ENCODE measurements around the gene CDK5R2. TPM values are rescaled to one million over a fixed set of nuclear protein-coding genes. Genes with fewer than 3 reads are reported as not detected.
A peak's percentile ranks its signal among the peaks of the same experiment; 100 is the strongest.

The CDK5R2 gene
- total RNA-seq, 1 experiment from 2014 or later: 0.75 TPM

GRCh38 chr2:219001577-219002394 is 42.3 kb downstream of the CDK5R2 start:
- no peak for DNase-seq (ENCODE audit: low spot score)

- DNase-seq (ENCODE audit: low spot score): no peak
These were observed 43.2 kb downstream of the CDK5R2 start for GRCh38 chr2:219002395-219003266.

GRCh38 chr2:219003267-219003634 is 43.8 kb downstream of the CDK5R2 start:
- DNase-seq (ENCODE audit: low spot score): no peak

- DNase-seq (ENCODE audit: low spot score): no peak
These were observed 44.5 kb downstream of the CDK5R2 start for GRCh38 chr2:219003979-219004378.

- no peak for DNase-seq (ENCODE audit: low spot score)
These were observed 49.8 kb downstream of the CDK5R2 start for GRCh38 chr2:219009294-219009693.

GRCh38 chr2:219010162-219010756 is 50.8 kb downstream of the CDK5R2 start:
- peak; percentile 40 for DNase-seq (ENCODE audit: low spot score)

GRCh38 chr2:219010873-219011272 is 51.4 kb downstream of the CDK5R2 start:
- DNase-seq (ENCODE audit: low spot score): no peak

Other genes starting within 250 kb of the CDK5R2 start
- 17.0 and 19.5 TPM in 2 replicates for gene TTLL4, start 248.8 kb upstream of the CDK5R2 start, total RNA-seq (2014; rRNA removed; shearing (Covaris generic))
- gene CYP27A1, start 177.5 kb upstream of the CDK5R2 start, total RNA-seq (2014; rRNA removed; shearing (Covaris generic)): 0.21 TPM in 1 of 2 replicates, not detected in the other
- not detected in 2 replicates for gene PRKAG3, start 127.9 kb upstream of the CDK5R2 start, total RNA-seq (2014; rRNA removed; shearing (Covaris generic))
- 0.21 and 2.1 TPM in 2 replicates for gene WNT6, start 99.9 kb upstream of the CDK5R2 start, total RNA-seq (2014; rRNA removed; shearing (Covaris generic))
- 0.12 TPM in 1 of 2 replicates, not detected in the other for gene WNT10A, start 78.8 kb upstream of the CDK5R2 start, total RNA-seq (2014; rRNA removed; shearing (Covaris generic))
- gene FEV, start 25.5 kb downstream of the CDK5R2 start, total RNA-seq (2014; rRNA removed; shearing (Covaris generic)): not detected in 2 replicates
- not detected in 2 replicates for gene CRYBA2, start 33.8 kb downstream of the CDK5R2 start, total RNA-seq (2014; rRNA removed; shearing (Covaris generic))
- gene CFAP65, start 81.8 kb downstream of the CDK5R2 start, total RNA-seq (2014; rRNA removed; shearing (Covaris generic)): 0.10 TPM in 1 of 2 replicates, not detected in the other
- not detected in 2 replicates for gene IHH, start 101.3 kb downstream of the CDK5R2 start, total RNA-seq (2014; rRNA removed; shearing (Covaris generic))
- 20.9 and 27.4 TPM in 2 replicates for gene NHEJ1, start 201.1 kb downstream of the CDK5R2 start, total RNA-seq (2014; rRNA removed; shearing (Covaris generic))
- gene SLC23A3, start 210.4 kb downstream of the CDK5R2 start, total RNA-seq (2014; rRNA removed; shearing (Covaris generic)): 0.12 TPM in 1 of 2 replicates, not detected in the other
- gene CNPPD1, start 217.3 kb downstream of the CDK5R2 start, total RNA-seq (2014; rRNA removed; shearing (Covaris generic)): 10.8 and 13.3 TPM in 2 replicates
- 52.8 and 53.3 TPM in 2 replicates for gene RETREG2, start 218.6 kb downstream of the CDK5R2 start, total RNA-seq (2014; rRNA removed; shearing (Covaris generic))
- gene ZFAND2B, start 247.1 kb downstream of the CDK5R2 start, total RNA-seq (2014; rRNA removed; shearing (Covaris generic)): 22.7 and 37.4 TPM in 2 replicates